H1 (cell line): Measurements from ENCODE around the gene APOM. TPM values are rescaled to one million over a fixed set of nuclear protein-coding genes. Genes with fewer than 3 reads are reported as not detected.
A peak's percentile ranks its signal among the peaks of the same experiment; 100 is the strongest.

Source experiments
- ASH2L ChIP-seq: fragments of 200-600, 300-600 bp; sonication (generic); IDR thresholded peaks from one replicate; pipeline ENCODE4 v1.7.1; 2017; ENCODE audit warnings: low read length
- CTCF ChIP-seq, 3 experiments: IDR thresholded peaks; 1 replicate in 2 of 3; 2 replicates in 1 of 3; pipeline versions ENCODE4 v1.5.1 to v1.6.1; 2011; ENCODE audit warnings: low read length in 3 of 3, mild to moderate bottlenecking in 3 of 3, inconsistent platforms in 2 of 3, low read depth in 1 of 3, moderate library complexity in 1 of 3; ENCODE audit not compliant: insufficient read depth in 1 of 3; ENCODE audit errors: control extremely low read depth in 1 of 3
- HDAC2 ChIP-seq, 2 experiments: fragments of 300-600 bp in 1 of 2; sonication (generic) in 1 of 2; IDR thresholded peaks; 2 replicates each; pipeline ENCODE4 v1.6.1; 2011 to 2012; ENCODE audit warnings: low read depth in 2 of 2, low read length in 2 of 2, mild to moderate bottlenecking in 2 of 2, moderate library complexity in 2 of 2, borderline replicate concordance in 1 of 2, inconsistent platforms in 1 of 2
- polyA plus RNA-seq, 7 experiments: library from polyadenylated mRNA; depleted of rRNA in 3 of 7; stranded (reverse) in 5 of 7; unstranded in 2 of 7; fragments of >200 nt in 5 of 7; fragments of 200-250 nt in 2 of 7; gene quantifications; 1 replicate in 5 of 7; 2 replicates in 1 of 7; 4 replicates in 1 of 7; pipeline versions ENCODE4 v1.2.1 to v1.2.3, GENCODE V29; 2011 to 2013; ENCODE audit warnings: missing spikeins in 2 of 7, mixed read lengths in 2 of 7
- total RNA-seq: library from RNA; stranded (reverse); fragmentation: NEBNext Ultra II Directional; extraction: Animal tissue kit (Norgen Biotek cat#: 25700); gene quantifications from 2 replicates; pipeline ENCODE4 v1.2.1, GENCODE V29; 2021

APOM gene
- total and polyA plus RNA-seq, 2 of the 8 experiments (the other 6 are each of a cell fraction or from before 2014, with no cell fraction given) = 3.4 to 12.0 TPM

GRCh38 chr6:31681135-31681671 lies 25.5 kb downstream of the APOM start (continued):
- TF ChIP-seq CTCF (IDR thresholded peaks at IDR 0.05; ENCODE audit: control extremely low read depth in 1 of 3, insufficient read depth in 1 of 3, low read depth in 1 of 3, low read length in 3 of 3) (no peak; a peak in 1 of 4 replicates), ASH2L (peak; percentile 71), HDAC2 (IDR thresholded peaks at IDR 0.05; ENCODE audit: borderline replicate concordance in 1 of 2, low read depth in 2 of 2, low read length in 2 of 2) (0 out of 4 replicates have a peak, but pooled peaks of 1 of the 2 experiments have one; percentile 20)
